Peyer's patch (tissue), 4 donors: ENCODE measurements around the gene STK32B.

Experiments
- CTCF ChIP-seq, 6 experiments: fragments of 450-650 bp in 4 of 6; fragments of 200-600 bp in 2 of 6; sonication (generic) in 1 of 6; IDR thresholded peaks; one replicate each; pipeline ENCODE4 v1.5.1; 2017 to 2019; ENCODE audit warnings: antibody characterized with exemption in 6 of 6, mild to moderate bottlenecking in 3 of 6, moderate library complexity in 1 of 6
- POLR2A ChIP-seq, 2 donors: fragments of 450-650 bp; IDR thresholded peaks; one replicate each; pipeline ENCODE4 v1.5.1; 2017; ENCODE audit warnings: antibody characterized with exemption in 2 of 2, mild to moderate bottlenecking in 2 of 2, moderate library complexity in 2 of 2

- TF ChIP-seq CTCF (IDR thresholded peaks at IDR 0.05) (no peak), POLR2A (IDR thresholded peaks at IDR 0.05) (no peak)
Observed at GRCh38 chr4:5110901-5111300, 59.6 kb downstream of the STK32B start.
